Esophagus (tissue), 2 donors: ENCODE measurements around the gene SF3A2. TPM values are rescaled to one million over a fixed set of nuclear protein-coding genes. Genes with fewer than 3 reads are reported as not detected.

Source experiments
- polyA plus RNA-seq, 2 donors: library from polyadenylated mRNA; stranded (reverse); fragments of 200-250 nt; gene quantifications; one replicate each; pipeline ENCODE4 v1.2.3, GENCODE V29; 2013
- donor health status: healthy with polysubstance abuse.
- donor health status: Bipolar disorder and iron deficiency.

The SF3A2 gene
- polyA plus RNA-seq, 2 donors = 38.2 to 55.3 TPM

Other genes with a start within 250 kb of the SF3A2 start
- 10 to 100 TPM; 40.0 to 48.9 TPM for gene BTBD2, start 221.1 kb upstream of the SF3A2 start, polyA plus RNA-seq
- 100 to 1,000 TPM; 167 to 244 TPM for gene MKNK2, start 185.6 kb upstream of the SF3A2 start, polyA plus RNA-seq
- 10 to 100 TPM; 11.0 to 12.4 TPM for gene MOB3A, start 140.5 kb upstream of the SF3A2 start, polyA plus RNA-seq
- 10 to 100 TPM in 1 of 2 donors, 1 to 10 TPM in 1; 6.4 to 16.0 TPM for gene IZUMO4, start 139.9 kb upstream of the SF3A2 start, polyA plus RNA-seq
- 10 to 100 TPM; 50.8 to 64.5 TPM for gene AP3D1, start 85.3 kb upstream of the SF3A2 start, polyA plus RNA-seq
- 10 to 100 TPM in 1 of 2 donors, 1 to 10 TPM in 1; 7.6 to 17.9 TPM for gene DOT1L, start 72.9 kb upstream of the SF3A2 start, polyA plus RNA-seq
- 10 to 100 TPM; 55.5 to 59.5 TPM for gene PLEKHJ1, start 495 bp upstream of the SF3A2 start, polyA plus RNA-seq
- gene AMH, start 12.5 kb downstream of the SF3A2 start, polyA plus RNA-seq = 1 to 10 TPM in 1 of 2 donors, under 1 TPM in 1; 0.55 to 2.5 TPM
- gene JSRP1, start 19.6 kb downstream of the SF3A2 start, polyA plus RNA-seq = under 1 TPM; 0.13 to 0.20 TPM
- under 1 TPM; 0.02 to 0.06 TPM for gene PEAK3, start 45.4 kb downstream of the SF3A2 start, polyA plus RNA-seq
- gene LINGO3, start 71.3 kb downstream of the SF3A2 start, polyA plus RNA-seq = under 1 TPM in 1 of 2 donors, not detected in 1; 0.02 TPM
- 100 to 1,000 TPM; 223 to 245 TPM for gene LSM7, start 91.8 kb downstream of the SF3A2 start, polyA plus RNA-seq
- gene SPPL2B, start 91.9 kb downstream of the SF3A2 start, polyA plus RNA-seq = 10 to 100 TPM; 27.4 to 59.1 TPM
- under 1 TPM in 1 of 2 donors, not detected in 1; 0.04 TPM for gene TMPRSS9, start 123.4 kb downstream of the SF3A2 start, polyA plus RNA-seq
- gene TIMM13, start 190.8 kb downstream of the SF3A2 start, polyA plus RNA-seq = 10 to 100 TPM; 52.0 to 86.8 TPM
- gene LMNB2, start 220.1 kb downstream of the SF3A2 start, polyA plus RNA-seq = 10 to 100 TPM; 23.2 to 32.3 TPM
- 10 to 100 TPM; 37.6 to 62.6 TPM for gene GADD45B, start 239.3 kb downstream of the SF3A2 start, polyA plus RNA-seq